Lower leg skin (tissue), 3 donors: Measurements from ENCODE around the gene HTRA2.

Source experiments
- CTCF ChIP-seq, 3 donors: fragments of 450-650 bp; IDR thresholded peaks; one replicate each; pipeline ENCODE4 v1.5.1; 2016; ENCODE audit warnings: antibody characterized with exemption in 3 of 3, mild to moderate bottlenecking in 3 of 3, moderate library complexity in 2 of 3
- POLR2A ChIP-seq, 2 donors: fragments of 450-650 bp; IDR thresholded peaks; one replicate each; pipeline ENCODE4 v1.6.1; 2016 to 2017; ENCODE audit warnings: antibody characterized with exemption in 2 of 2, mild to moderate bottlenecking in 1 of 2, moderate library complexity in 1 of 2

GRCh38 chr2:74524955-74525716 is 4.6 kb upstream of the HTRA2 start:
- TF ChIP-seq POLR2A (IDR thresholded peaks at IDR 0.05) = no peak
- TF ChIP-seq CTCF (IDR thresholded peaks at IDR 0.05) = no peak
